Neural crest cell (in vitro differentiated cells): ENCODE results near the gene RUNX2. TPM values are rescaled to one million over a fixed set of nuclear protein-coding genes. Genes with fewer than 3 reads are reported as not detected.

Experiments used
- DNase-seq: peaks from one replicate; pipeline ENCODE4 v3.0.0; 2021; ENCODE audit warnings: low read depth, mixed read lengths, low spot score
- H3K27ac Mint-ChIP-seq: one replicate; pipeline ENCODE4 v1.8.0; 2021; ENCODE audit warnings: mild to moderate bottlenecking, mixed read lengths; ENCODE audit not compliant: unreplicated experiment
- H3K27me3 Mint-ChIP-seq: 2 replicates; pipeline ENCODE4 v1.8.0; 2021; ENCODE audit warnings: low read depth, mild to moderate bottlenecking, mixed read lengths
- H3K36me3 Mint-ChIP-seq: 2 replicates; pipeline ENCODE4 v1.8.0; 2021; ENCODE audit warnings: low read depth, mild to moderate bottlenecking, mixed read lengths
- H3K4me1 Mint-ChIP-seq: 2 replicates; pipeline ENCODE4 v1.8.0; 2021; ENCODE audit warnings: mixed read lengths
- H3K4me3 Mint-ChIP-seq: one replicate; pipeline ENCODE4 v1.8.0; 2021; ENCODE audit warnings: mild to moderate bottlenecking, mixed read lengths
- H3K9me3 Mint-ChIP-seq: 2 replicates; pipeline ENCODE4 v1.8.0; 2021; ENCODE audit warnings: mixed read lengths
- total RNA-seq: library from RNA; stranded (reverse); gene quantifications from 2 replicates; pipeline ENCODE4 v1.2.1, GENCODE V29; 2021
- TF ChIP-seq, protein P1 (sequence below): fragments of 200-600 bp; sonication (generic); conservative IDR thresholded peaks from 2 replicates; pipeline ENCODE4 v1.5.0; 2021; ENCODE audit warnings: antibody characterized with exemption, mild to moderate bottlenecking

The RUNX2 gene
- total RNA-seq, 1 donor from 2014 or later = 0.16 TPM

DNA sequence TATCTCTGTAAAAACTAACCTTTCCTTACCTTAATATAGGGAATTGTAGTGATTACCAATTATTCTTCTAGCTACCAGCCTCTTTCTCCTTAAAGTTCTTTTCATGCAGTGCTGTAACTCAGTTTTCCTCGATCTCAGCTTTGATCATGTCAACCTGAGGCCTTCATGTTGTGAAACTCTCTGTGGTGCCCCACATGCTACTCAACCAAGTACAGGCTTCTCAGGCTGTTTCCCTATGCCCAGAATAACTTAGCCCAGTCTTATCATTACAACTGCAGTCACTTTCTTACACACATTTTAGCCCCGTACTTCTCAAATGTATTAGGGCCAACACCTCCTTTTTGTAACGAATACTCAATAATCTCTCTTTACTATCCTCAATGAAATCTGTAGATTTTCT lies 139.7 kb downstream of the RUNX2 start:
- TF ChIP-seq, protein P1, sequence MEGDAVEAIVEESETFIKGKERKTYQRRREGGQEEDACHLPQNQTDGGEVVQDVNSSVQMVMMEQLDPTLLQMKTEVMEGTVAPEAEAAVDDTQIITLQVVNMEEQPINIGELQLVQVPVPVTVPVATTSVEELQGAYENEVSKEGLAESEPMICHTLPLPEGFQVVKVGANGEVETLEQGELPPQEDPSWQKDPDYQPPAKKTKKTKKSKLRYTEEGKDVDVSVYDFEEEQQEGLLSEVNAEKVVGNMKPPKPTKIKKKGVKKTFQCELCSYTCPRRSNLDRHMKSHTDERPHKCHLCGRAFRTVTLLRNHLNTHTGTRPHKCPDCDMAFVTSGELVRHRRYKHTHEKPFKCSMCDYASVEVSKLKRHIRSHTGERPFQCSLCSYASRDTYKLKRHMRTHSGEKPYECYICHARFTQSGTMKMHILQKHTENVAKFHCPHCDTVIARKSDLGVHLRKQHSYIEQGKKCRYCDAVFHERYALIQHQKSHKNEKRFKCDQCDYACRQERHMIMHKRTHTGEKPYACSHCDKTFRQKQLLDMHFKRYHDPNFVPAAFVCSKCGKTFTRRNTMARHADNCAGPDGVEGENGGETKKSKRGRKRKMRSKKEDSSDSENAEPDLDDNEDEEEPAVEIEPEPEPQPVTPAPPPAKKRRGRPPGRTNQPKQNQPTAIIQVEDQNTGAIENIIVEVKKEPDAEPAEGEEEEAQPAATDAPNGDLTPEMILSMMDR = no peak
- no peak for DNase-seq
- Mint-ChIP-seq H3K4me3 (no peak overlapping the region), H3K4me1 (no peaks in the 10 kb centered on the region), H3K9me3 (no peaks in the 10 kb centered on the region), H3K27me3 (no peaks in the 10 kb centered on the region), H3K36me3 (no peaks in the 10 kb centered on the region), H3K27ac (no peak overlapping the region)

DNA sequence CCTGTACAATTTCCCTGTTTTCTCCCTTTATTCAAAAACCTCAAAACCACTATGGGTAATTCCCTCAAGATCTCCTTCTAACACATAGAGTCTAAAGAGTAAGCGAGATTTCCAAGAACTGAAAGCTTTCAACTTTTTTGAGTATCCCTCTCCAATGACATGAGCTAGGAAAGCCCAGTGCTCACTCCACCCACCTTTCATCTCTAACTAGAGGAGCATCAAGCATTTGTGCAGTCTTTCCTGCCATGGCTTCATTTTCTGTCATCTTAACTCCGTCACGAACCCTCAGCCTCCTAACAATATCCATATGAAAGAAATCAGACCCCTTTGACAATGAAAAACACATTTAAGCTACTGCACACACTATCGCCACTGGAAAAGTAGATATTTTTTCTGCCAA lies 141.5 kb downstream of the RUNX2 start:
- Mint-ChIP-seq H3K27ac (no peak overlapping the region), H3K9me3 (no peaks in the 10 kb centered on the region), H3K4me1 (no peaks in the 10 kb centered on the region), H3K4me3 (no peak overlapping the region), H3K36me3 (no peaks in the 10 kb centered on the region), H3K27me3 (no peaks in the 10 kb centered on the region)
- no peak for DNase-seq
- TF ChIP-seq, protein P1 = no peak

DNA sequence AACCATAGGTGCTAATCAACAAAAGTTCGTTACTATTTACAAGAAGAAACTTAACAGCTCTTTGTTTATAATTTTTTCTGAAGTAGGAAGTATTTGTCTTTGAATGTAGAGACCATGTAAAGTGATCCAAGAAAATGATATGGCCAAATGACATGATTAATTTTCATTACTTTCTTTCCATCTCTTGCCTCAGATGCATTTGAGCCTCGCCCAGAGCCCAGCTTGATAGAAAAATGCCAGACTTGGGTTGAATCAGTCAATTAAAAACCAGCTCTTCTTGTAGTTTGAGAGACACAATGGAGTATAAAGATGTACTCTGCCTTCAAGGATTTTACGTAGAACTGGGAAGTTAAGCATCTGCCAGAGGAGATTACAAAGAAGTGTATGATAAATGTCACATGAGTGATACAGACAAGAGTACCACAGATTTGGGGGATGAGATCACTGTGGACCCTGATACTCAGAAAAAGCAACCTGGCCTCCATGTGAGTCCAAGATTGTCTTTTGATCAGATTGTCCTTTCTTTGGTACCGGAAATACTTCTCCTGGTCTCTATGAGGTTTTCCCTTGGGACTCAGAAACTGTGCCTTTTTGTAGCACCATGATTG lies 142.1 kb downstream of the RUNX2 start:
- TF ChIP-seq, protein P1 = no peak
- no peaks in the 10 kb centered on the region for H3K9me3 Mint-ChIP-seq
- H3K27ac Mint-ChIP-seq = no peak overlapping the region
- H3K27me3 Mint-ChIP-seq = no peaks in the 10 kb centered on the region
- no peak overlapping the region for H3K4me3 Mint-ChIP-seq
- no peaks in the 10 kb centered on the region for H3K36me3 Mint-ChIP-seq
- no peak for DNase-seq
- no peaks in the 10 kb centered on the region for H3K4me1 Mint-ChIP-seq

DNA sequence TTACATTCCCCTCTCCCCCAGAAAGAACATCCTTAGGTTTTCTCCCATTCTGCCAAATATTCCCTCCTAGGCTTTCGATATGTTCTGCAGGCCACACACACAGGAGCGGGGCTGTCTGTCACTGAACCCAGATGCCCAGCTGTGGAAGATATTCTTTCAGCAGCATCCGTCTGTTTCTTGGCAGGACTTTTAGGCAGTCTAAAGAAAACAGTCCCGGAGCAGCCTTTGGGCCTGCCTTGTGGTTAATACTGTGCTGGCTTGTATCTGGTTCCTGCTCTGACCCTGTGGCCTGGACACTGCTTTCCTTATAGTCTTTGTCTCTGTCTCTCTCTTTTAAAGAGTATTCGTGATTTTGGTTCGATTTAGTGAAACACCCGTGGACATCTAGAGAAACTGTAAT lies 144.3 kb downstream of the RUNX2 start:
- Mint-ChIP-seq H3K27me3 (no peaks in the 10 kb centered on the region), H3K4me1 (no peaks in the 10 kb centered on the region), H3K36me3 (no peaks in the 10 kb centered on the region), H3K4me3 (no peak overlapping the region), H3K27ac (no peak overlapping the region), H3K9me3 (no peaks in the 10 kb centered on the region)
- TF ChIP-seq, protein P1 = no peak
- no peak for DNase-seq

DNA sequence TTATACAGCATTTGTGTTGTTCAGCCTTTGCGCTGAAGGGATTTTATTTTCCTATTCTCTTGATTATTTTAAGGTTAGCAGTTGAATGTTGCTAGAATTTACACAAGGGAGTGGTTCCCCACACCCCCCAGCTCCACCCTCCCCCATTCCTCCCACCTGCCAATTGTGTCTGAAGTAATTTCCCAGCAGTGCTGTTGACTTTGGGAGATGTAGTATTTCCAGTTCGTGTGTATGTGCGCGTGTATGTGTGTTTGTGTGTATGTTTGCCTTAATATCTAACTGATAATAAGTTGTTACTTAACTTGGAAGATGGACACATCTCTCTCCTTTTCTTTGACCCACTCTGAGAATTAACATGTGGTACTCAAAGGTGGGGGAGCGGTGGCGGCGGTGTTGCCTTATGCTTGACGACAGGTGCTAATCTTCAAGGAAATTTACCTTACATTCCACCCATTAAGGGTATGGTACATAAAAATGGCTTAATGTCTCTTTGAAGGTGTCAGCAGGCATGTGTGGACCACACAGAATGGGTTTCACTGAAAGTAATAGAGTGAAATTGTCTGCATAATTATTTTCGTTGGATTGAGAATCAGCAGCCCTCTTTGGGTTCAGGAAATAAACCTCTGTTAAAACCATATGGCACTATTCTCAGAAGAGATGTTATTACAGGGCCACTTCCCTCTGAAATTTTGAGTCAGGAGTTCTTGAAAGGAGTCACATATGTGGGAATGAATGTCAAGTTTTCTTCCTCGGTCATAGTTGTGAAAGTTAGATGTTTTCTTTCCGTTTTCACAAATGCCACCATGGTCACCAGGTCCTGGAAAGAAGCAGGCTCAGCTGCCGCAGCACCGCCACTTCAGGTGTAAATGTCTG lies 145.2 kb downstream of the RUNX2 start:
- Mint-ChIP-seq H3K27ac (no peak overlapping the region), H3K9me3 (no peaks in the 10 kb centered on the region), H3K36me3 (no peaks in the 10 kb centered on the region), H3K27me3 (no peaks in the 10 kb centered on the region), H3K4me1 (no peaks in the 10 kb centered on the region), H3K4me3 (no peak overlapping the region)
- no peak for DNase-seq
- TF ChIP-seq, protein P1 = no peak
